Measurements from ENCODE around the gene PDCD1. TPM values are rescaled to one million over a fixed set of nuclear protein-coding genes. Genes with fewer than 3 reads are reported as not detected.
A peak's percentile ranks its signal among the peaks of the same experiment; 100 is the strongest.

The PDCD1 gene
- total and polyA plus RNA-seq, 10 of the 15 experiments (the other 5 are each of a cell fraction or from before 2014, with no cell fraction given), result 0.62 to 6.4 (median 2.9) TPM; not detected in 2

- TF ChIP-seq, protein P1, sequence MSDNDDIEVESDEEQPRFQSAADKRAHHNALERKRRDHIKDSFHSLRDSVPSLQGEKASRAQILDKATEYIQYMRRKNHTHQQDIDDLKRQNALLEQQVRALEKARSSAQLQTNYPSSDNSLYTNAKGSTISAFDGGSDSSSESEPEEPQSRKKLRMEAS (IDR thresholded peaks at IDR 0.05; ENCODE audit: low read depth, low read length), result no peak
- TF ChIP-seq NBN (IDR thresholded peaks at IDR 0.05) (no peak), MTA2 (IDR thresholded peaks at IDR 0.05; ENCODE audit: low read depth) (peak; percentile 24; the same call in 1 of the 2 replicates), CREM (IDR thresholded peaks at IDR 0.05; ENCODE audit: low read depth) (peak; percentile 26; the same call in 1 of the 2 replicates), ZBTB40 (IDR thresholded peaks at IDR 0.05; ENCODE audit: borderline replicate concordance) (no peak), GATAD2B (conservative IDR thresholded peaks at IDR 0.05; ENCODE audit: low read depth) (peak; percentile 85), MXI1 (IDR thresholded peaks at IDR 0.05; ENCODE audit: low read depth, low read length) (peak; percentile 28; the same call in 1 of the 2 replicates), ZBTB33 (IDR thresholded peaks at IDR 0.05) (no peak), POLR2AphosphoS2 (IDR thresholded peaks at IDR 0.05; ENCODE audit: low read depth, low read length) (no peak), BHLHE40 (IDR thresholded peaks at IDR 0.05; ENCODE audit: borderline replicate concordance in 1 of 2, low read depth in 2 of 2, low read length in 1 of 2) (peak in 1 of 2 experiments; percentile 53; a peak in 2 of 4 replicates), POLR2AphosphoS5 (IDR thresholded peaks at IDR 0.05; ENCODE audit: low read length) (no peak), PAX5 (IDR thresholded peaks at IDR 0.05; ENCODE audit: borderline replicate concordance, low read depth, low read length) (peak; percentile 6; the same call in 1 of the 2 replicates), NKRF (conservative IDR thresholded peaks at IDR 0.05) (peak; percentile 44; the same call in 1 of the 2 replicates), EED (IDR thresholded peaks at IDR 0.05; ENCODE audit: low read depth) (peak; percentile 92), TCF12 (IDR thresholded peaks at IDR 0.05; ENCODE audit: low read depth, low read length) (no peak), YBX1 (IDR thresholded peaks at IDR 0.05) (no peak), E4F1 (IDR thresholded peaks at IDR 0.05; ENCODE audit: borderline replicate concordance, partially characterized antibody) (no peak), EP300 (IDR thresholded peaks at IDR 0.05; ENCODE audit: borderline replicate concordance in 1 of 2, control insufficient read depth in 1 of 2, low read depth in 2 of 2, low read length in 2 of 2) (peak; percentile 24 to 48; a peak in 1 of 4 replicates), POU2F2 (IDR thresholded peaks at IDR 0.05; ENCODE audit: borderline replicate concordance, low read depth, low read length) (no peak)
Measured at GRCh38 chr2:241863536-241863954, 4.9 kb upstream of the PDCD1 start (continued).
